Measurements from ENCODE around the gene MOK.

The MOK gene

GRCh38 chr14:102233081-102233480, 71.9 kb downstream of the MOK start:
- H3K4me3 ChIP-seq (ENCODE audit: low read depth, low read length): no peak overlapping the region
- DNase-seq (ENCODE audit: low read depth, low spot score): no peak
- in situ Hi-C loops (cut with HindIII; ENCODE audit: low sequenced_read_pairs): no loop called here
- no peak for TF ChIP-seq CTCF (IDR thresholded peaks at IDR 0.05; ENCODE audit: low read depth, low read length)

GRCh38 chr14:102232348-102232625, 72.7 kb downstream of the MOK start:
- no peak for TF ChIP-seq CTCF (IDR thresholded peaks at IDR 0.05; ENCODE audit: low read depth, low read length)
- H3K4me3 ChIP-seq (ENCODE audit: low read depth, low read length): no peak overlapping the region
- in situ Hi-C loops (cut with HindIII; ENCODE audit: low sequenced_read_pairs): no loop called here
- no peak for DNase-seq (ENCODE audit: low read depth, low spot score)

GRCh38 chr14:102231476-102232347, 73.3 kb downstream of the MOK start:
- no peak overlapping the region for H3K4me3 ChIP-seq (ENCODE audit: low read depth, low read length)
- DNase-seq (ENCODE audit: low read depth, low spot score): no peak
- no peak for TF ChIP-seq CTCF (IDR thresholded peaks at IDR 0.05; ENCODE audit: low read depth, low read length)
- in situ Hi-C loops (cut with HindIII; ENCODE audit: low sequenced_read_pairs): no loop called here

GRCh38 chr14:102230481-102231210, 74.3 kb downstream of the MOK start:
- no peak overlapping the region for H3K4me3 ChIP-seq (ENCODE audit: low read depth, low read length)
- DNase-seq (ENCODE audit: low read depth, low spot score): no peak
- TF ChIP-seq CTCF (IDR thresholded peaks at IDR 0.05; ENCODE audit: low read depth, low read length): no peak
- in situ Hi-C loops (cut with HindIII; ENCODE audit: low sequenced_read_pairs): no loop called here

- in situ Hi-C loops (cut with HindIII; ENCODE audit: low sequenced_read_pairs): no loop called here
- TF ChIP-seq CTCF (IDR thresholded peaks at IDR 0.05; ENCODE audit: low read depth, low read length): no peak
- DNase-seq (ENCODE audit: low read depth, low spot score): no peak
- no peak overlapping the region for H3K4me3 ChIP-seq (ENCODE audit: low read depth, low read length)
These were observed 75.2 kb downstream of the MOK start for GRCh38 chr14:102229739-102230092.

GRCh38 chr14:102229071-102229738, 75.8 kb downstream of the MOK start:
- in situ Hi-C loops (cut with HindIII; ENCODE audit: low sequenced_read_pairs): no loop called here

More at GRCh38 chr14:102229071-102229738, 75.8 kb downstream of the MOK start:
- DNase-seq (ENCODE audit: low read depth, low spot score): no peak
- H3K4me3 ChIP-seq (ENCODE audit: low read depth, low read length): no peak overlapping the region
- no peak for TF ChIP-seq CTCF (IDR thresholded peaks at IDR 0.05; ENCODE audit: low read depth, low read length)
